ENCODE results near the gene NBEAL2. TPM values are rescaled to one million over a fixed set of nuclear protein-coding genes. Genes with fewer than 3 reads are reported as not detected.
A peak's percentile ranks its signal among the peaks of the same experiment; 100 is the strongest.

NBEAL2 gene
- total and polyA plus RNA-seq, 10 of the 15 experiments (the other 5 are each of a cell fraction or from before 2014, with no cell fraction given), result 0.07 to 127 (median 29.4) TPM

GRCh38 chr3:47014036-47014435 lies 34.6 kb downstream of the NBEAL2 start:
- Histone ChIP-seq H4K20me1 (ENCODE audit: control insufficient read depth, insufficient read depth) (no peaks in the 10 kb centered on the region), H3K9me3 (replicated peaks; ENCODE audit: control insufficient read depth, insufficient read depth, low read length) (no peaks in the 10 kb centered on the region), H3K27me3 (replicated peaks in 1 of 2; ENCODE audit: control insufficient read depth in 2 of 2, insufficient read depth in 2 of 2, low read length in 1 of 2) (no peaks in the 10 kb centered on the region), H2AFZ (ENCODE audit: control insufficient read depth, low read depth, low read length) (no peak overlapping the region), H3K9ac (ENCODE audit: control insufficient read depth, insufficient read depth, low read length) (no peak overlapping the region), H3K27ac (ENCODE audit: control insufficient read depth, insufficient read depth) (no peak overlapping the region), H3K4me3 (no peak overlapping the region), H3K4me1 (ENCODE audit: control insufficient read depth, insufficient read depth, low read length) (peaks cover 9% of the 10 kb centered on the region; the same call in 1 of the 2 replicates), H3K4me2 (ENCODE audit: control insufficient read depth, insufficient read depth) (no peak overlapping the region), H3K79me2 (ENCODE audit: control insufficient read depth, insufficient read depth, low read length) (no peaks in the 10 kb centered on the region), H3K36me3 (ENCODE audit: control insufficient read depth in 2 of 2, insufficient read depth in 2 of 2, low read length in 1 of 2) (peaks cover 13 to 21% of the 10 kb centered on the region in 2 experiments)
- ChIA-PET CTCF (no interaction called here), POLR2A (no interaction called here), RAD21 (ENCODE audit: unreplicated experiment) (no interaction called here), SMC1A (ENCODE audit: uncharacterized antibody, unreplicated experiment) (no interaction called here)
- no peak for FAIRE-seq
- BruUV-seq (replicated peaks), result no TSS peak
- no peak for ATAC-seq
- in situ Hi-C loops (cut with MboI) (no loop called here), intact Hi-C loops (cut with micrococcal nuclease; ENCODE audit: unreplicated experiment) (loop anchor here (10.0 kb wide), 1 partner anchor 309 kb away; the partner anchor contains the start of gene TMIE)
- no peak for DNase-seq (ENCODE audit: low read depth, low spot score)
- TF ChIP-seq POLR2A (IDR thresholded peaks at IDR 0.05; ENCODE audit: low read depth, low read length) (peak; percentile 47), NR2C2 (IDR thresholded peaks at IDR 0.05; ENCODE audit: borderline replicate concordance, control insufficient read depth, insufficient read length, low read depth) (no peak)

GRCh38 chr3:47015151-47015550 lies 35.7 kb downstream of the NBEAL2 start:
- ATAC-seq (no peak), DNase-seq (ENCODE audit: low read depth, low spot score) (no peak), FAIRE-seq (no peak)
- ChIA-PET RAD21 (ENCODE audit: unreplicated experiment) (no interaction called here), CTCF (interaction anchor here (1.7 kb wide), 1 partner anchor 26 kb away, joined by 3 read pairs; no protein-coding TSS in a partner anchor), POLR2A (no interaction called here), SMC1A (ENCODE audit: uncharacterized antibody, unreplicated experiment) (interaction anchor here (1.1 to 8.8 kb wide), 2 partner anchors 17 to 89 kb away, joined by 4 to 83 read pairs; no protein-coding TSS in a partner anchor)
- no TSS peak for BruUV-seq (replicated peaks)
- no peak overlapping the region for H3K4me2 ChIP-seq (ENCODE audit: control insufficient read depth, insufficient read depth)
- H3K4me3 ChIP-seq, result no peak overlapping the region
- H3K9ac ChIP-seq (ENCODE audit: control insufficient read depth, insufficient read depth, low read length), result no peak overlapping the region
- H3K36me3 ChIP-seq (ENCODE audit: control insufficient read depth in 2 of 2, insufficient read depth in 2 of 2, low read length in 1 of 2), result peaks cover 19% of the 10 kb centered on the region in 2 experiments
- no peaks in the 10 kb centered on the region for H3K27me3 ChIP-seq (replicated peaks in 1 of 2; ENCODE audit: control insufficient read depth in 2 of 2, insufficient read depth in 2 of 2, low read length in 1 of 2)
- H3K79me2 ChIP-seq (ENCODE audit: control insufficient read depth, insufficient read depth, low read length), result no peaks in the 10 kb centered on the region
- H3K9me3 ChIP-seq (replicated peaks; ENCODE audit: control insufficient read depth, insufficient read depth, low read length), result no peaks in the 10 kb centered on the region
- TF ChIP-seq PAX5 (IDR thresholded peaks at IDR 0.05; ENCODE audit: borderline replicate concordance, low read depth, low read length) (no peak), CBFB (IDR thresholded peaks at IDR 0.05; ENCODE audit: low read depth) (no peak), ZBTB4 (CRISPR knock-in tag; IDR thresholded peaks at IDR 0.05) (no peak)
- no peak overlapping the region for H2AFZ ChIP-seq (ENCODE audit: control insufficient read depth, low read depth, low read length)
- no peak overlapping the region for H3K27ac ChIP-seq (ENCODE audit: control insufficient read depth, insufficient read depth)
- in situ Hi-C loops (cut with MboI), result no loop called here
- H4K20me1 ChIP-seq (ENCODE audit: control insufficient read depth, insufficient read depth), result no peaks in the 10 kb centered on the region; the same call in 1 of the 2 replicates
- intact Hi-C loops (cut with micrococcal nuclease; ENCODE audit: unreplicated experiment), result loop anchor here (10.0 kb wide), 1 partner anchor 310 kb away; the partner anchor contains the start of gene TMIE
- peaks cover 11% of the 10 kb centered on the region for H3K4me1 ChIP-seq (ENCODE audit: control insufficient read depth, insufficient read depth, low read length)

Measured in GM12878 (cell line).